DND-41 (cell line): ENCODE data around the gene HNRNPH3.

Source experiments
- ATAC-seq: fragments of 200-7000 bp; cut with Tn5 transposase; 3 replicates; pipeline ENCODE4 v1.9.1; 2021; ENCODE audit warnings: low read depth; ENCODE audit not compliant: insufficient read depth
- DNase-seq: peaks from one replicate; pipeline ENCODE4 v3.0.0-alpha.2; 2020
- H2AFZ ChIP-seq: 2 replicates; pipeline ENCODE4 v1.6.0; 2012; ENCODE audit warnings: low read depth, low read length
- H3K27ac ChIP-seq: 2 replicates; pipeline ENCODE4 v1.5.1; 2012; ENCODE audit warnings: low read length, inconsistent platforms
- H3K27me3 ChIP-seq: fragments of 200-600 bp; sonication (generic); 2 replicates; pipeline ENCODE4 v1.6.0; 2012; ENCODE audit warnings: low read length, mild to moderate bottlenecking, inconsistent platforms; ENCODE audit not compliant: insufficient read depth, poor library complexity
- H3K36me3 ChIP-seq: 2 replicates; pipeline ENCODE4 v1.5.1; 2012; ENCODE audit warnings: low read length, inconsistent platforms; ENCODE audit not compliant: insufficient read depth
- H3K4me1 ChIP-seq: 2 replicates; pipeline ENCODE4 v1.5.1; 2012; ENCODE audit warnings: mild to moderate bottlenecking, low read length; ENCODE audit not compliant: insufficient read depth
- H3K4me2 ChIP-seq: 2 replicates; pipeline ENCODE4 v1.6.0; 2012; ENCODE audit warnings: mild to moderate bottlenecking, moderate library complexity, low read length, inconsistent platforms; ENCODE audit not compliant: insufficient read depth
- H3K4me3 ChIP-seq, 2 experiments: fragments of 200-600 bp in 1 of 2; shearing (Covaris generic) in 1 of 2; 2 replicates each; pipeline ENCODE4 v1.5.1; 2012 to 2016; ENCODE audit warnings: inconsistent platforms in 2 of 2, low read length in 2 of 2, mild to moderate bottlenecking in 2 of 2, low read depth in 1 of 2, moderate library complexity in 1 of 2
- H3K79me2 ChIP-seq: 2 replicates; pipeline ENCODE4 v1.6.0; 2012; ENCODE audit warnings: low read length, inconsistent platforms; ENCODE audit not compliant: insufficient read depth
- H3K9ac ChIP-seq: 2 replicates; pipeline ENCODE4 v1.6.0; 2012; ENCODE audit warnings: low read depth, mild to moderate bottlenecking, inconsistent platforms, low read length, moderate library complexity
- H3K9me3 ChIP-seq: 2 replicates; pipeline ENCODE4 v1.5.1; 2012; ENCODE audit warnings: low read length, moderate library complexity, mild to moderate bottlenecking, inconsistent platforms; ENCODE audit not compliant: insufficient read depth, severe bottlenecking
- H4K20me1 ChIP-seq: 2 replicates; pipeline ENCODE4 v1.6.0; 2012; ENCODE audit warnings: low read length; ENCODE audit not compliant: insufficient read depth
- CTCF ChIP-seq: IDR thresholded peaks from 2 replicates; pipeline ENCODE4 v1.5.1; 2012; ENCODE audit warnings: borderline replicate concordance, low read length, moderate library complexity, mild to moderate bottlenecking; ENCODE audit not compliant: poor library complexity, severe bottlenecking; ENCODE audit errors: extremely low read depth
- EZH2 ChIP-seq: IDR thresholded peaks from 3 replicates; pipeline ENCODE4 v1.6.1; 2012; ENCODE audit warnings: borderline replicate concordance, low read depth, mild to moderate bottlenecking, moderate library complexity, low read length, inconsistent platforms; ENCODE audit not compliant: severe bottlenecking

The HNRNPH3 gene

GRCh38 chr10:68331455-68332258 lies at the start of gene HNRNPH3:
TSS of gene HNRNPH3 (plus strand) at chr10:68332064. CDS start at chr10:68337222, 5,158 bp downstream.
- peak within 1 kb of the TSS; percentile 99 for H3K27ac ChIP-seq
- no peaks in the 10 kb centered on the region for H3K27me3 ChIP-seq
- ATAC-seq: peak; percentile 85
- H3K36me3 ChIP-seq: peaks cover 36% of the 10 kb centered on the region
- peak; percentile 99 for DNase-seq
- peak within 1 kb of the TSS; percentile 64 to 76 for H3K4me3 ChIP-seq
- TF ChIP-seq EZH2 (no peak), CTCF (no peak)
- peak within 1 kb of the TSS; percentile 89 for H2AFZ ChIP-seq
- peaks cover 37% of the 10 kb centered on the region for H4K20me1 ChIP-seq
- peak within 1 kb of the TSS; percentile 85 for H3K4me2 ChIP-seq
- peaks cover 65% of the 10 kb centered on the region for H3K79me2 ChIP-seq
- H3K4me1 ChIP-seq: peaks cover 55% of the 10 kb centered on the region
- H3K9me3 ChIP-seq: no peaks in the 10 kb centered on the region
- H3K9ac ChIP-seq: peak within 1 kb of the TSS; percentile 92

GRCh38 chr10:68284062-68285001 lies 47.5 kb upstream of the HNRNPH3 start:
- H2AFZ ChIP-seq: no peak overlapping the region
- H3K4me2 ChIP-seq: no peak overlapping the region
- no peak overlapping the region for H3K27ac ChIP-seq
- H3K9ac ChIP-seq: no peak overlapping the region
- H3K79me2 ChIP-seq: no peaks in the 10 kb centered on the region
- no peaks in the 10 kb centered on the region for H3K27me3 ChIP-seq
- no peaks in the 10 kb centered on the region for H4K20me1 ChIP-seq
- H3K36me3 ChIP-seq: no peaks in the 10 kb centered on the region
- H3K4me3 ChIP-seq: no peak overlapping the region
- DNase-seq: no peak
- TF ChIP-seq CTCF (no peak), EZH2 (no peak)
- ATAC-seq: no peak
- no peaks in the 10 kb centered on the region for H3K9me3 ChIP-seq
- no peaks in the 10 kb centered on the region for H3K4me1 ChIP-seq

- Histone ChIP-seq H3K4me1 (no peaks in the 10 kb centered on the region), H2AFZ (no peak overlapping the region), H4K20me1 (no peaks in the 10 kb centered on the region), H3K27me3 (no peaks in the 10 kb centered on the region), H3K9me3 (no peaks in the 10 kb centered on the region), H3K36me3 (no peaks in the 10 kb centered on the region), H3K79me2 (no peaks in the 10 kb centered on the region), H3K27ac (no peak overlapping the region), H3K9ac (no peak overlapping the region), H3K4me2 (no peak overlapping the region), H3K4me3 (no peak overlapping the region)
- TF ChIP-seq CTCF: no peak
- no peak for TF ChIP-seq EZH2
- no peak for ATAC-seq
- DNase-seq: no peak
These were observed 43.1 kb upstream of the HNRNPH3 start for GRCh38 chr10:68288717-68289116.
